HG02970 (cell line): ENCODE data around the gene DARS1.
"Not testable (repeated sequence)": the region's sequence is repeated elsewhere in the genome, so short reads cannot be mapped to it uniquely, and the experiment has no call there.

ENCODE experiments used
- ATAC-seq: cut with Tn5 transposase; IDR thresholded peaks from one replicate; pipeline ENCODE4 v1.9.1; 2021; ENCODE audit warnings: mild to moderate bottlenecking, moderate library complexity, moderate number of reproducible peaks; ENCODE audit not compliant: unreplicated experiment, low FRiP score

DARS1 gene

DNA sequence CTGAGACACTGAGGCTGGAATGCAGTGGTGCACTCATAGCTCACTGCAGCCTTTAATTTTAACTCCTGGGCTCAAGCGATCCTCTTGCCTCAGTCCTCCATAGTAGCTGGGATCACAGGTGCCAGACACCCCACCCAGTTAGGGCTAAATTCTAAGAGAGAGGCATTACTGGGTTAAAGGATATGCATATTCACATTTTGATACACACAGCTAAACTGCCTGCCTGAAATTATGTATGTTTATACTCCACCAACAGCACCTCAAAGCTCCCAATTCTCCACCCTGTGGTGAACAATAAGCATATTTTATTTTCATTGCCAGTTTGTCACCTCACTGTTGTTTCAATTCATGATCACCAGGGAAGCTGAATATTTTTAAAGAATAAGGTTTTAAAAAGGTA is 90.5 kb downstream of the DARS1 start:
- ATAC-seq = no peak

- no peak for ATAC-seq
Observed at GRCh38 chr2:135893374-135893794, 92.0 kb downstream of the DARS1 start.

- ATAC-seq = no peak
Observed at GRCh38 chr2:135890835-135891234, 94.6 kb downstream of the DARS1 start.

GRCh38 chr2:135890149-135890548 is 95.3 kb downstream of the DARS1 start:
- no peak for ATAC-seq

GRCh38 chr2:135888587-135888986 is 96.8 kb downstream of the DARS1 start:
- not testable (repeated sequence) for ATAC-seq

DNA sequence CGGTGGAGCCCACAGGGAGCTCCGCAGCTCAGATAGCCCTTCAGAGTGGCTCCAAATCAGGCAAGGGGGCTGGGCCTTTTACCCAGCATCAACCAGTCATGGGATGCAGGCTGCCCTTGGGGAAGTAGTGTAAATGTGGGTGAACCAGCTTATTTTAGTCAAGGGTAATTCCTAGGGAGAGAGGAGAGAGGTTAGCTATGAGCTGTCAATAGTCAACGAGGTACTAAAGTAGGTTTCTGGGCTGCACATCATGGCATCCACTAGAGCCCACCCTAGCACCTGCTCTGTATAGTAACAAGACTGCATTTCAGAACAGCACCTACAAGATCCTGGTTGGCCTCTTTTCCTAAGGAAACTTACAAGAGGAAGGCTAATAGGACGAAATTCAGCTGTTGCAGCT is 99.7 kb downstream of the DARS1 start:
- ATAC-seq = no peak

GRCh38 chr2:135882415-135882814 is 103.0 kb downstream of the DARS1 start:
- no peak for ATAC-seq

DNA sequence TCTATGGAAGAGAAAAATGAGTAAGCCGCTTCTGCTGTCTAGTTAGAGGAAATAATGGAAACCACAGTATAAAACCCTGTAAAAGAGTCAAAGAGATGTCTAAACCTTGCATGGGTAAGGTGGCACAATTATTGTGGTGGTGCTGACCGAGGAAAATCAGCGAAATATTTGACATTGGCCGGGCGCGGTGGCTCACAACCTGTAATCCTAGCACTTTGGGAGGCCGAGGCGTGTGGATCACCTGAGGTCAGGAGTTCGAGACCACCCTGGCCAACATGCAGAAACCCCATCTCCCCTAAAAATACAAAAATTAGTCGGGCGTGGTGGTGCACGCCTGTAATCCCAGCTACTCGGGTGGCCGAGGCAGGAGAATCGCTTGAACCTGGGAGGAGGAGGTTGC is 108.7 kb downstream of the DARS1 start:
- not testable (repeated sequence) for ATAC-seq

DNA sequence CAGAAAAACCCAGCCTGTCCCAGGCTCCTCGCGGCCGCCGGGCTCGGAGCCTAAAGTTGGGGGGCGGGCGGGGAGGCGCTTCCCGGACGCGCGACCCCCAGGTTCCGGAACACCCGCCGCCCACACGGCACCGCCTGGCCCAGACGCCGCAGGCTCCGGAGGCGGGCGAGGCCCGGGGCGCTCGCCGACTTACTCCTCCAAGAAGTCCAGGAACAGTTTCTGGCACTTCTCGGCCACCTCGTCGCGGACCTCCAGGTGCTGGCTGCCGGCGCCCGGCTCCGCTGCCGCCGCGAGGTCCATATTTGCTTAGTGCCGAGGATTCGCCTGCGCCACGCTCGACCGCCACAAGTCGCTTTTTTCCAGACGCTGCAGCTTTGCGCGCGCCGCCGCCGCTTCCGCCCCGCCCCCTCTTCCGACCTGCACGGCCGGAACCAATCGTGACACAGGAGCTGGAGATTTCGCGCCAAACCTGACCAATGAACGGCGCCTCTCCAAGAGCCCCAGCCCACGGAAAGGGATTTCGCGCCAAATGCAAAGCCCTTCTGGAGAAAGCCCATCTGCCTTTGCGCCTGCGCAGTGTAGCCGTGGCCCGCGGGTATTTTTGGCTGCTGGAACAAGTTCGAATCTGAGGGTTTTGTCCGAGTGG is 109.2 kb downstream of the DARS1 start, which contains the start of gene MCM6:
Gene MCM6 (minus strand): TSS at position 378 of the 646 bp plus-strand sequence. CDS start 78 bp downstream, at position 300.
- ATAC-seq = peak; percentile 93

- ATAC-seq = peak; percentile 30
Observed at GRCh38 chr2:135875491-135876065, 109.8 kb downstream of the DARS1 start.

DNA sequence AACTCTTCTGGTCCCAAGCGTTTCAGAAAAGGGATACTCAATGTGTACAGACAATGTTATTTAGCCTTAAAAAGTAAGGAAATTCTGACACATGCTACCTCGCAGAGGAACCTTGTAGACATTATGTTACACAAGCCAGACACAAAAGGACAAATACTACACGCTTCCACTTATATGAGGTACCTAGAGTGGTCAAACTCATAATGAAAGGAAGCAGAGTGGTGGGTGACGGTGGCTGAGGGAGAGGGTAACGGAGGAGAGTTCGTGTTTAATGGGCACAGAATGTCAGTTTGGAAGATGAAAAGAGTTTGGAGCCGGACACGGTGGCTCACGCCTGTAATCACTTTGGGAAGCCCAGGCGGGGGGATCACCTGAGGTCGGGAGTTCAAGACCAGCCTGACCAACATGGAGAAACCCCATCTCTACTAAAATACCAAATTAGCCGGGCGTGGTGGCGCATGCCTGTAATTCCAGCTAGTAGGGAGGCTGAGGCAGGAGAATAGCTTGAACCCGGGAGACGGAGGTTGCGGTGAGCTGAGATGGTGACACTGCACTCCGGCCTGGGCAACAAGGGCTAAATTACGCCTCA is 110.6 kb downstream of the DARS1 start:
- no peak for ATAC-seq

GRCh38 chr2:135870571-135870970 is 114.9 kb downstream of the DARS1 start:
- ATAC-seq = no peak

GRCh38 chr2:135863233-135863632 is 122.2 kb downstream of the DARS1 start:
- no peak for ATAC-seq

DNA sequence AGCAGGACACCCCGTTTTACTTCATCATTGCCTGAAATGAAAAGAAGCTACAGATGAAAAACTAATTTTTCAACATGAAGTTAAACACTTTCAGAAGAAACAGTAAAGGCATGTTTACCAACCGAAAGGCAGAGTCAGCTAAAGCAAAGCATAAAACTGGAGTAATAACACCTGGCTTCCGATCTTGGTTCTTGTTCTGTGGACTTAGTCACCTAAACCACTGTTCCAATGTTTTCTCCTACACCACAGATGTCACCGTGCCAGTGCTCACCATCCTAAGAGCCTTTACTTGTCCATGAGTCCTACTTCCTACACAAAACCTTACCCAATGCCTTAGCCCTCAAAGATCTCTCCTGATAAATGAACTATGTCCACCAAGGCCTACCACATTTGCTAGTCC is 122.7 kb downstream of the DARS1 start:
- ATAC-seq = no peak
